PFSK-1 (cell line): Measurements from ENCODE around the gene BUB1B.

Source experiments
- FOXP2 ChIP-seq: optimal IDR thresholded peaks from 2 replicates; pipeline ENCODE3; 2011; ENCODE audit warnings: borderline replicate concordance, control low read depth, inconsistent platforms; ENCODE audit not compliant: insufficient read depth; ENCODE audit errors: extremely low read length, extremely low read depth
- POLR2AphosphoS5 ChIP-seq: IDR thresholded peaks from 2 replicates; pipeline ENCODE4 v1.6.1; 2012; ENCODE audit warnings: low read depth, mild to moderate bottlenecking, control low read depth, low read length, moderate library complexity
- REST ChIP-seq, 2 experiments: IDR thresholded peaks; 2 replicates each; pipeline versions ENCODE4 v1.6.1 to v1.8.0; 2011 to 2012; ENCODE audit warnings: low read depth in 2 of 2, low read length in 2 of 2, control low read depth in 1 of 2, inconsistent platforms in 1 of 2, mild to moderate bottlenecking in 1 of 2, moderate library complexity in 1 of 2; ENCODE audit not compliant: insufficient read depth in 1 of 2
- SIN3A ChIP-seq: IDR thresholded peaks from 2 replicates; pipeline ENCODE4 v1.6.1; 2012; ENCODE audit warnings: mild to moderate bottlenecking, low read length, moderate library complexity, borderline replicate concordance; ENCODE audit not compliant: insufficient read depth
- TAF1 ChIP-seq: IDR thresholded peaks from 2 replicates; pipeline ENCODE4 v1.6.1; 2012; ENCODE audit warnings: low read length, control low read depth, borderline replicate concordance; ENCODE audit not compliant: insufficient read depth

The BUB1B gene

GRCh38 chr15:40270246-40270995 lies 109.6 kb downstream of the BUB1B start:
- TF ChIP-seq TAF1 (no peak), FOXP2 (no peak), POLR2AphosphoS5 (no peak), SIN3A (no peak), REST (IDR thresholded peaks at IDR 0.05; ENCODE audit: insufficient read depth in 1 of 2, low read depth in 2 of 2, low read length in 2 of 2) (no peak)
